Activated T-helper 2 cell treated with anti-CD3 and anti-CD28 coated beads, Interferon-gamma antibody, Interleukin-2, Interleukin-4, amounts not matched to agents 10 μg/mL and 5 μg/mL and 100 μg/mL, durations not matched to agents 14 hours and 24 hours and 36 hours (primary cell): ENCODE measurements around the gene TBC1D21. TPM values are rescaled to one million over a fixed set of nuclear protein-coding genes. Genes with fewer than 3 reads are reported as not detected.

Source experiments
- DNase-seq: peaks from one replicate; pipeline ENCODE4 v3.0.0; 2021; ENCODE audit warnings: low spot score
- H3K27ac Mint-ChIP-seq: one replicate; pipeline ENCODE4 v1.8.0; 2021; ENCODE audit warnings: mixed read lengths
- H3K27me3 Mint-ChIP-seq: one replicate; pipeline ENCODE4 v1.8.0; 2021; ENCODE audit warnings: low read depth, mixed read lengths
- H3K36me3 Mint-ChIP-seq: one replicate; pipeline ENCODE4 v1.8.0; 2021; ENCODE audit warnings: low read depth, mixed read lengths
- H3K4me1 Mint-ChIP-seq: one replicate; pipeline ENCODE4 v1.8.0; 2021; ENCODE audit warnings: low read depth, mixed read lengths
- H3K4me3 Mint-ChIP-seq: one replicate; pipeline ENCODE4 v1.8.0; 2021; ENCODE audit warnings: low read depth, mild to moderate bottlenecking, moderate library complexity, mixed read lengths
- H3K9me3 Mint-ChIP-seq: one replicate; pipeline ENCODE4 v1.8.0; 2021; ENCODE audit warnings: mixed read lengths
- intact Hi-C: fragments of 100-400 bp; cut with micrococcal nuclease; formaldehyde crosslinking; loops from one replicate; pipeline ENCODE4 v1.15.1; 2023
- total RNA-seq: library from RNA; stranded (reverse); gene quantifications from 2 replicates; pipeline ENCODE4 v1.2.3, GENCODE V29; 2022

TBC1D21 gene
- total RNA-seq, 1 donor from 2014 or later = not detected

GRCh38 chr15:73899197-73900094 lies 26.1 kb downstream of the TBC1D21 start:
- Mint-ChIP-seq H3K36me3 (no peaks in the 10 kb centered on the region), H3K4me1 (peaks cover 3% of the 10 kb centered on the region), H3K27me3 (peaks cover 4% of the 10 kb centered on the region), H3K4me3 (no peak overlapping the region), H3K27ac (no peak overlapping the region), H3K9me3 (no peaks in the 10 kb centered on the region)
- intact Hi-C loops = no loop called here
- DNase-seq = no peak

GRCh38 chr15:73900095-73900712 lies 26.8 kb downstream of the TBC1D21 start:
- DNase-seq = no peak
- no peaks in the 10 kb centered on the region for H3K36me3 Mint-ChIP-seq
- peaks cover 4% of the 10 kb centered on the region for H3K27me3 Mint-ChIP-seq
- peaks cover 3% of the 10 kb centered on the region for H3K4me1 Mint-ChIP-seq
- intact Hi-C loops = no loop called here
- no peak overlapping the region for H3K27ac Mint-ChIP-seq
- no peak overlapping the region for H3K4me3 Mint-ChIP-seq
- no peaks in the 10 kb centered on the region for H3K9me3 Mint-ChIP-seq

GRCh38 chr15:73901126-73901810 lies 27.9 kb downstream of the TBC1D21 start:
- no peak overlapping the region for H3K4me3 Mint-ChIP-seq
- DNase-seq = no peak
- intact Hi-C loops = no loop called here
- H3K9me3 Mint-ChIP-seq = no peaks in the 10 kb centered on the region
- H3K36me3 Mint-ChIP-seq = no peaks in the 10 kb centered on the region
- H3K27me3 Mint-ChIP-seq = no peaks in the 10 kb centered on the region
- peaks cover 3% of the 10 kb centered on the region for H3K4me1 Mint-ChIP-seq
- no peak overlapping the region for H3K27ac Mint-ChIP-seq

- Mint-ChIP-seq H3K36me3 (no peaks in the 10 kb centered on the region), H3K4me3 (no peak overlapping the region), H3K27me3 (no peaks in the 10 kb centered on the region), H3K9me3 (no peaks in the 10 kb centered on the region), H3K27ac (no peak overlapping the region), H3K4me1 (no peaks in the 10 kb centered on the region)
- intact Hi-C loops = no loop called here
- DNase-seq = no peak
Measured at GRCh38 chr15:73902121-73903020, 29.0 kb downstream of the TBC1D21 start.

GRCh38 chr15:73904026-73904815 lies 30.9 kb downstream of the TBC1D21 start:
- Mint-ChIP-seq H3K4me3 (no peak overlapping the region), H3K4me1 (no peaks in the 10 kb centered on the region), H3K36me3 (no peaks in the 10 kb centered on the region), H3K27me3 (no peaks in the 10 kb centered on the region), H3K9me3 (no peaks in the 10 kb centered on the region), H3K27ac (no peak overlapping the region)
- intact Hi-C loops = no loop called here
- no peak for DNase-seq

GRCh38 chr15:73905225-73905827 lies 32.0 kb downstream of the TBC1D21 start:
- Mint-ChIP-seq H3K4me1 (no peaks in the 10 kb centered on the region), H3K36me3 (no peaks in the 10 kb centered on the region), H3K27me3 (no peaks in the 10 kb centered on the region), H3K27ac (no peak overlapping the region), H3K9me3 (no peaks in the 10 kb centered on the region), H3K4me3 (no peak overlapping the region)
- intact Hi-C loops = no loop called here
- DNase-seq = no peak

GRCh38 chr15:73906346-73907034 lies 33.1 kb downstream of the TBC1D21 start:
- no peaks in the 10 kb centered on the region for H3K36me3 Mint-ChIP-seq
- no peaks in the 10 kb centered on the region for H3K27me3 Mint-ChIP-seq
- intact Hi-C loops = no loop called here
- no peak for DNase-seq
- H3K4me1 Mint-ChIP-seq = no peaks in the 10 kb centered on the region
- no peaks in the 10 kb centered on the region for H3K9me3 Mint-ChIP-seq
- H3K27ac Mint-ChIP-seq = no peak overlapping the region
- no peak overlapping the region for H3K4me3 Mint-ChIP-seq

GRCh38 chr15:73907035-73907408 lies 33.7 kb downstream of the TBC1D21 start:
- H3K27ac Mint-ChIP-seq = no peak overlapping the region
- intact Hi-C loops = no loop called here

GRCh38 chr15:73908030-73908821 lies 34.9 kb downstream of the TBC1D21 start:
- Mint-ChIP-seq H3K4me3 (no peak overlapping the region), H3K27me3 (no peaks in the 10 kb centered on the region), H3K27ac (no peak overlapping the region), H3K36me3 (no peaks in the 10 kb centered on the region), H3K4me1 (no peaks in the 10 kb centered on the region), H3K9me3 (no peaks in the 10 kb centered on the region)
- peak; percentile 55 for DNase-seq
- intact Hi-C loops = loop anchor here (1.0 kb wide), 2 partner anchors 11 to 34 kb away; no protein-coding TSS in a partner anchor

More at GRCh38 chr15:73907035-73907408, 33.7 kb downstream of the TBC1D21 start:
- Mint-ChIP-seq H3K4me1 (no peaks in the 10 kb centered on the region), H3K36me3 (no peaks in the 10 kb centered on the region), H3K4me3 (no peak overlapping the region), H3K27me3 (no peaks in the 10 kb centered on the region), H3K9me3 (no peaks in the 10 kb centered on the region)
- DNase-seq = no peak

GRCh38 chr15:73908822-73909122 lies 35.4 kb downstream of the TBC1D21 start:
- Mint-ChIP-seq H3K9me3 (no peaks in the 10 kb centered on the region), H3K27ac (no peak overlapping the region), H3K4me3 (no peak overlapping the region), H3K27me3 (no peaks in the 10 kb centered on the region), H3K4me1 (no peaks in the 10 kb centered on the region), H3K36me3 (no peaks in the 10 kb centered on the region)
- no peak for DNase-seq
- intact Hi-C loops = loop anchor here (1.0 kb wide), 2 partner anchors 11 to 34 kb away; no protein-coding TSS in a partner anchor
